GM12878 (cell line): ENCODE measurements around the gene TRPT1. TPM values are rescaled to one million over a fixed set of nuclear protein-coding genes. Genes with fewer than 3 reads are reported as not detected.

Experiments
- ATAC-seq: fragments of 200-7000 bp; cut with Tn5 transposase; 3 replicates; pipeline ENCODE4 v1.9.1; 2020; ENCODE audit warnings: mild to moderate bottlenecking, moderate library complexity
- BruUV-seq: library from RNA; stranded (reverse); fragments of 400-500 nt; replicated peaks from 2 replicates; lab custom pipeline; 2021; lab: Mats Ljungman, UMichigan
- CTCF ChIA-PET: fragments of 300-600 bp; sonication (Branson Sonifier 250); formaldehyde crosslinking; extraction: SDS; loops from one replicate; lab custom pipeline; 2021; ENCODE audit warnings: inconsistent platforms; lab: Yijun Ruan, JAX
- POLR2A ChIA-PET: fragments of 350-600 bp; formaldehyde crosslinking; extraction: SDS; loops from one replicate; lab custom pipeline; 2021; ENCODE audit warnings: inconsistent platforms; lab: Charles Lee
- RAD21 ChIA-PET: fragments of 300-600 bp; sonication (Branson Sonifier 250); formaldehyde crosslinking; loops from one replicate; lab custom pipeline; 2023; ENCODE audit warnings: antibody characterized with exemption; ENCODE audit not compliant: unreplicated experiment; lab: Charles Lee
- SMC1A ChIA-PET: fragments of 300-600 bp; sonication (Branson Sonifier 250); formaldehyde crosslinking; loops from one replicate; lab custom pipeline; 2023; ENCODE audit not compliant: unreplicated experiment, uncharacterized antibody; lab: Charles Lee
- DNase-seq: peaks from one replicate; pipeline ENCODE4 v3.0.0-alpha.2; 2011; ENCODE audit warnings: low read depth, low spot score
- FAIRE-seq: peaks from 3 replicates; lab custom pipeline; 2011; peaks lifted over from hg19 to GRCh38; lab: Jason Lieb, UNC
- H2AFZ ChIP-seq: 2 replicates; pipeline ENCODE4 v1.6.0; 2011; ENCODE audit warnings: low read depth, low read length, control low read depth; ENCODE audit not compliant: control insufficient read depth
- H3K27ac ChIP-seq: 2 replicates; pipeline ENCODE4 v1.5.1; 2011; ENCODE audit warnings: control low read depth; ENCODE audit not compliant: control insufficient read depth, insufficient read depth
- H3K27me3 ChIP-seq, 2 experiments: replicated peaks in 1 of 2; 2 replicates each; pipeline versions ENCODE4 v1.6.0 to v1.6.1; 2011; ENCODE audit warnings: low read length in 1 of 2; ENCODE audit not compliant: control insufficient read depth in 2 of 2, insufficient read depth in 2 of 2
- H3K36me3 ChIP-seq, 2 experiments: 2 replicates each; pipeline ENCODE4 v1.5.1; 2011; ENCODE audit warnings: low read length in 1 of 2; ENCODE audit not compliant: control insufficient read depth in 2 of 2, insufficient read depth in 2 of 2
- H3K4me1 ChIP-seq: 2 replicates; pipeline ENCODE4 v1.6.1; 2011; ENCODE audit warnings: mild to moderate bottlenecking, low read length, moderate library complexity, mixed read lengths; ENCODE audit not compliant: control insufficient read depth, insufficient read depth
- H3K4me2 ChIP-seq: 2 replicates; pipeline ENCODE4 v1.6.0; 2011; ENCODE audit warnings: control low read depth; ENCODE audit not compliant: control insufficient read depth, insufficient read depth
- H3K4me3 ChIP-seq: fragments of 200-600 bp; sonication (generic); 2 replicates; pipeline ENCODE4 v1.5.1; 2016
- H3K79me2 ChIP-seq: 2 replicates; pipeline ENCODE4 v1.6.0; 2011; ENCODE audit warnings: low read length; ENCODE audit not compliant: control insufficient read depth, insufficient read depth
- H3K9ac ChIP-seq: 2 replicates; pipeline ENCODE4 v1.8.0; 2011; ENCODE audit warnings: low read length, control low read depth, mixed read lengths; ENCODE audit not compliant: control insufficient read depth, insufficient read depth
- H3K9me3 ChIP-seq: replicated peaks from 3 replicates; pipeline ENCODE4 v1.5.1; 2011; ENCODE audit warnings: mild to moderate bottlenecking, low read length; ENCODE audit not compliant: control insufficient read depth, insufficient read depth
- H4K20me1 ChIP-seq: 2 replicates; pipeline ENCODE4 v1.6.0; 2011; ENCODE audit not compliant: control insufficient read depth, insufficient read depth
- CHD2 ChIP-seq: IDR thresholded peaks from 2 replicates; pipeline ENCODE4 v1.6.1; 2011; ENCODE audit warnings: low read depth, low read length, improper control_type of control experiment, borderline replicate concordance
- FOXK2 ChIP-seq: fragments of 450-650 bp; IDR thresholded peaks from 2 replicates; pipeline ENCODE4 v1.6.1; 2017; ENCODE audit warnings: mild to moderate bottlenecking, moderate library complexity
- FOXM1 ChIP-seq: IDR thresholded peaks from 2 replicates; pipeline ENCODE4 v1.6.1; 2012; ENCODE audit warnings: low read depth, mild to moderate bottlenecking, inconsistent platforms, low read length, moderate library complexity
- RUNX3 ChIP-seq: IDR thresholded peaks from 2 replicates; pipeline ENCODE4 v1.6.1; 2012; ENCODE audit warnings: low read length, inconsistent platforms
- WGBS: methylation state at CpG from one replicate; pipeline ENCODE4 v1.1.6; 2016; ENCODE audit warnings: low lambda C conversion rate; ENCODE audit not compliant: insufficient replicate concordance, insufficient coverage; ENCODE audit errors: missing lambda C conversion rate; 5-methylcytosine and 5-hydroxymethylcytosine counted together
- in situ Hi-C: fragments of 300-500 bp; cut with MboI; formaldehyde crosslinking; loops from 9 replicates; pipeline ENCODE4 v1.14.3; 2018; ENCODE audit warnings: mixed read lengths
- intact Hi-C: fragments of 100-400 bp; cut with micrococcal nuclease; formaldehyde crosslinking; loops from one replicate; pipeline ENCODE4 v1.14.2; 2022; ENCODE audit not compliant: unreplicated experiment
- polyA plus RNA-seq, 11 experiments: library from polyadenylated mRNA; depleted of rRNA in 4 of 11; unstranded in 6 of 11; stranded (reverse) in 5 of 11; fragments of >200 nt; fragmentation: Nextera tagmentation in 4 of 11; fragmentation: Illumina TruSeq in 1 of 11; extraction: Ambion mirVana in 4 of 11; extraction: Trizol in 1 of 11; gene quantifications; 1 replicate in 1 of 11; 2 replicates in 10 of 11; pipeline versions ENCODE4 v1.2.1 to v1.2.3, GENCODE V29; 2011 to 2016; ENCODE audit warnings: inconsistent platforms in 2 of 11, missing spikeins in 2 of 11, low read depth in 1 of 11
- total RNA-seq, 4 experiments: library from RNA; depleted of rRNA in 3 of 4; stranded (reverse); fragments of >200 nt in 3 of 4; fragmentation: Illumina TruSeq in 1 of 4; extraction: Trizol in 1 of 4; gene quantifications; 2 replicates each; pipeline versions ENCODE4 v1.2.1 to v1.2.3, GENCODE V29; 2013 to 2021
- TF ChIP-seq, protein P1 (sequence below): IDR thresholded peaks from 2 replicates; pipeline ENCODE4 v1.6.1; 2012; ENCODE audit warnings: improper control_type of control experiment, low read depth, low read length; ENCODE audit not compliant: insufficient replicate concordance

The TRPT1 gene
- total and polyA plus RNA-seq, 10 of the 15 experiments (the other 5 are each of a cell fraction or from before 2014, with no cell fraction given), result 7.1 to 63.0 (median 31.4) TPM

DNA sequence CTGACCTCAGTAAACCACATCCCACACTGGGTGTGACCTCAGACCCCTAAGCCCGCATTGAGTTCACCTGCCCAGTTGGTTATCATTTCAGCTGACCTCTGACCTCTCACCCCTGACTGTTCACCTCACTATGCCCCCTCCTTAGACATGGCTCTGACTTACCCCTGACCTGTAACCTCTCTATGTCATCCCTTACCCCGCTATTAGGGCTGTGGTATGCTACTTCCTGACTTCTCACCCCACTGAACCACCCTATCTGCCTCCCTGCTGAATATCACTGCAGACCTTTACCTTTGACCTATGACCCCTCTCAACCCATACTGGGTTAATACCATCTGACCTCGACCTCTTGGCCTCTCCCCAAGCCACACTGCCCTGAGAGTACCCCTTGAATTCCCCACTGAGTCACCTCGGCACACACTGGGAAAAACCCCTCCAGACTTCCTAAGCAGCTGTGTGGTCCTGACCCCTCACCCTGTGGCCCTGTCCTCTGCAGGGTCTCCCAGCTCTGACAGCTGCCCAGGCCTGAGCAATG is 33.6 kb upstream of the TRPT1 start (continued):
- TF ChIP-seq, protein P1, sequence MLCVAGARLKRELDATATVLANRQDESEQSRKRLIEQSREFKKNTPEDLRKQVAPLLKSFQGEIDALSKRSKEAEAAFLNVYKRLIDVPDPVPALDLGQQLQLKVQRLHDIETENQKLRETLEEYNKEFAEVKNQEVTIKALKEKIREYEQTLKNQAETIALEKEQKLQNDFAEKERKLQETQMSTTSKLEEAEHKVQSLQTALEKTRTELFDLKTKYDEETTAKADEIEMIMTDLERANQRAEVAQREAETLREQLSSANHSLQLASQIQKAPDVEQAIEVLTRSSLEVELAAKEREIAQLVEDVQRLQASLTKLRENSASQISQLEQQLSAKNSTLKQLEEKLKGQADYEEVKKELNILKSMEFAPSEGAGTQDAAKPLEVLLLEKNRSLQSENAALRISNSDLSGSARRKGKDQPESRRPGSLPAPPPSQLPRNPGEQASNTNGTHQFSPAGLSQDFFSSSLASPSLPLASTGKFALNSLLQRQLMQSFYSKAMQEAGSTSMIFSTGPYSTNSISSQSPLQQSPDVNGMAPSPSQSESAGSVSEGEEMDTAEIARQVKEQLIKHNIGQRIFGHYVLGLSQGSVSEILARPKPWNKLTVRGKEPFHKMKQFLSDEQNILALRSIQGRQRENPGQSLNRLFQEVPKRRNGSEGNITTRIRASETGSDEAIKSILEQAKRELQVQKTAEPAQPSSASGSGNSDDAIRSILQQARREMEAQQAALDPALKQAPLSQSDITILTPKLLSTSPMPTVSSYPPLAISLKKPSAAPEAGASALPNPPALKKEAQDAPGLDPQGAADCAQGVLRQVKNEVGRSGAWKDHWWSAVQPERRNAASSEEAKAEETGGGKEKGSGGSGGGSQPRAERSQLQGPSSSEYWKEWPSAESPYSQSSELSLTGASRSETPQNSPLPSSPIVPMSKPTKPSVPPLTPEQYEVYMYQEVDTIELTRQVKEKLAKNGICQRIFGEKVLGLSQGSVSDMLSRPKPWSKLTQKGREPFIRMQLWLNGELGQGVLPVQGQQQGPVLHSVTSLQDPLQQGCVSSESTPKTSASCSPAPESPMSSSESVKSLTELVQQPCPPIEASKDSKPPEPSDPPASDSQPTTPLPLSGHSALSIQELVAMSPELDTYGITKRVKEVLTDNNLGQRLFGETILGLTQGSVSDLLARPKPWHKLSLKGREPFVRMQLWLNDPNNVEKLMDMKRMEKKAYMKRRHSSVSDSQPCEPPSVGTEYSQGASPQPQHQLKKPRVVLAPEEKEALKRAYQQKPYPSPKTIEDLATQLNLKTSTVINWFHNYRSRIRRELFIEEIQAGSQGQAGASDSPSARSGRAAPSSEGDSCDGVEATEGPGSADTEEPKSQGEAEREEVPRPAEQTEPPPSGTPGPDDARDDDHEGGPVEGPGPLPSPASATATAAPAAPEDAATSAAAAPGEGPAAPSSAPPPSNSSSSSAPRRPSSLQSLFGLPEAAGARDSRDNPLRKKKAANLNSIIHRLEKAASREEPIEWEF, result no peak
- TF ChIP-seq FOXM1, result no peak
- TF ChIP-seq CHD2, result no peak
- TF ChIP-seq RUNX3, result peak; percentile 57

DNA sequence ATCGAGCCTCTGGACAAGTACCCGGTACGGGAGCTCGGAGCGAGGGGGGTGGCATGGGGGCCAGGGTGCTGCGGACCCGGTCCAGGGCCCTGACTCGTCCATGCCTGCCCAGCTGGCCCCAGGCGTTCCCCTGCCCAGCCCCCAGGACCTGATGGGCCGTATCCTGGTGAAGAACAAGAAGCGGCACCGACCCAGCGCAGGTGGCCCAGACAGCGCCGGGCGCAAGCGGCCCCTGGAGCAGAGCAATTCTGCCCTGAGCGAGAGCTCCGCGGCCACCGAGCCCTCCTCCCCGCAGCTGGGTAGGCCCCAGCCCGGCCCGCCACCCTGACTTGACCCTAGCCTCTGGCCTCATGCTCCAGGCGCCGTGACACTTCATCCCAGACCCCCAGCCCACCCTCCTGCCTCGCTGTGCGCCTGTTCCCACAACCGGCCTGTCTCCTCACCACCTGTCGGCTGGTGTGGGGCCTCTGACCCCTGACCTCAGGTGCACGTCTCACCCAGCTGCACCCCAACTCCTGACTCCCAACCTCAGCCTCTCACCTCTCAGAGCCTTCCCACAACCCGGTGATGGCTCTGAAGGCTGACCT is 33.1 kb upstream of the TRPT1 start:
- H3K79me2 ChIP-seq, result no peaks in the 10 kb centered on the region
- no peaks in the 10 kb centered on the region for H4K20me1 ChIP-seq
- in situ Hi-C loops, result no loop called here
- no TSS peak for BruUV-seq
- 93% methylated on average over 27 of the region's 32 CpGs for WGBS
- no peaks in the 10 kb centered on the region for H3K27me3 ChIP-seq
- intact Hi-C loops, result no loop called here
- ATAC-seq (no peak), DNase-seq (no peak), FAIRE-seq (no peak)
- ChIA-PET SMC1A (interaction anchor here (0.5 to 1.2 kb wide), 2 partner anchors 36 to 54 kb away, joined by 3 to 4 read pairs; no protein-coding TSS in a partner anchor), CTCF (no interaction called here), RAD21 (no interaction called here), POLR2A (interaction anchor here (0.8 to 1.9 kb wide), 2 partner anchors 8 to 14 kb away, joined by 4 to 7 read pairs; no protein-coding TSS in a partner anchor)
- no peak overlapping the region for H3K9ac ChIP-seq
- no peak for TF ChIP-seq FOXK2
- no peak overlapping the region for H3K4me3 ChIP-seq
- no peak overlapping the region for H2AFZ ChIP-seq
- 0 out of 2 replicates have a peak overlapping the region, but pooled peaks have one; percentile 17 for H3K27ac ChIP-seq
- H3K36me3 ChIP-seq, result peaks cover 0 to 5% of the 10 kb centered on the region in 2 experiments; a peak in 2 of 4 replicates
- H3K4me2 ChIP-seq, result no peak overlapping the region
- no peaks in the 10 kb centered on the region for H3K9me3 ChIP-seq
- H3K4me1 ChIP-seq, result peaks cover 11% of the 10 kb centered on the region
